Stimulated activated CD8-positive, alpha-beta memory T cell treated with anti-CD3 and anti-CD28 coated beads, Interleukin-15, amount 100 ng/mL, for 24 hours (primary cell): ENCODE results near the gene RB1.
"Not testable (repeated sequence)": the region's sequence is repeated elsewhere in the genome, so short reads cannot be mapped to it uniquely, and the experiment has no call there.

ENCODE experiments used
- DNase-seq: peaks from one replicate; pipeline ENCODE4 v3.0.0-alpha.2; 2020; ENCODE audit warnings: low read depth

RB1 gene

DNA sequence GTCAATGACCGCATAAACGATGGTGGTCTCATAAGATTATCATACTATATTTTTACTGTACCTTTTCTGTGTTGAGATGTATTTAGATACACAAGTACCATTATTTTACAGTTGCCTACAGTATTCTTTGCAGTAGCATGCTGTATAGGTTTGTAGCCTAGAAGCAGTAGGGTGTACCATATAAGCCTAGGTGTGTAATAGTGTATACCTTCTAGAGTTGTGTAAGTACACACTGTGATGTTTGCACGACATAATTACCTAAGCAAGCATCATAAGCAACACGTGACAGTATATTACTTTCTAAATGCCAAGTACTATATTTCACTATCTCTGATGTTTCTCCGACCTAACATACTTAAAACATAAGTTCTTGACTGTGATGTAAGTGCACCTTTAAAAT is 106.6 kb downstream of the RB1 start:
- DNase-seq = no peak

- DNase-seq = no peak
These were observed 107.7 kb downstream of the RB1 start for GRCh38 chr13:48411147-48411794.

DNA sequence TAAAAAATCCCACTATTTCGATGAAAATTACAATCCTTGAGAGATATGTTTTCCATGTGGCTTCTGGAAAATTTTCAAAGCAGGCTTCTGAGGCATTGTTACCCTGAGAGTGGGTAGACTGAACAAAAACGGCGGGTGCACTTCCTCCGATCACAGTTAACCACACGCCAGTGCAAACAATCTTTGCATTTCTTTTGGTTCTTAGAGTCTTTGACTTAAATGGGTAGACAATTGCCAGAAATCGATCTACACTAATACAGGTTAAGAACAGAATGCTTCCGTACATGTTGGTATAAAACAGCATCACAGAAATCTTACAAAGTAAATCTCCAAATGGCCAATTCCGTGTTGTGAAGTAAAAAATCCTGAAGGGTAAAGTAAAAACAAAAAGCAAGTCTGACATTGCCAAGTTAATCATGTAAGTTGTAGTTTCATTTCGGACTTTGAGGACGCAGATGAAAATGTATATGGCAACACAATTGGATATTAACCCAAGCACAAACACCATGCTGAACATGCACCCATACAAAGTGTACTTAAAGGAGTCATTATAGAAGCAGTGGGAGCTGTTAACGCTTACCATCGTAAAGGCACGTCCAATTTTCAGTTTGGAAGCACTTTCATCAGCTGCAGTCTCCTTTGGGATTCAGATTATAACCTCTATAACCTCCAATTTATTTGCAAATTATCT is 108.4 kb downstream of the RB1 start:
- DNase-seq = no peak

- DNase-seq = no peak
These were observed 109.4 kb downstream of the RB1 start, which contains the start of gene LPAR6 for GRCh38 chr13:48412881-48413351. Gene LPAR6 (minus strand): TSS chr13:48413113. CDS start chr13:48412423, 690 bp downstream.

GRCh38 chr13:48414501-48414900 is 111.0 kb downstream of the RB1 start:
- no peak for DNase-seq

- no peak for DNase-seq
These were observed 112.0 kb downstream of the RB1 start for GRCh38 chr13:48415516-48415915.

DNA sequence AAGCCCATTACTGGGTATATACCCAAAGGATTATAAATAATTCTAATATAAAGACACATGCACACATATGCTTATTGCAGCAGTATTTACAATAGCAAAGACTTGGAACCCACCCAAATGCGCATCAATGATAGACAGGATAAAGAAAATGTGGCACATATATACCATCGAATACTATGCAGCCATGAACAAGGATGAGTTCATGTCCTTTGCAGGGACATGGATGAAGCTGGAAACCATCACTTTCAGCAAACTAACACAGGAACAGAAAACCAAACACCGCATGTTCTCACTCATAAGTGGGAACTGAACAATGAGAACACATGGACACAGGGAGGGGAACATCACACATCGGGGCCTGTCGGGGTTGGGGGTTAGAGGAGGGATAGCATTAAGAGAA is 118.5 kb downstream of the RB1 start:
- not testable (repeated sequence) for DNase-seq

GRCh38 chr13:48424212-48424611 is 120.7 kb downstream of the RB1 start:
- no peak for DNase-seq

DNA sequence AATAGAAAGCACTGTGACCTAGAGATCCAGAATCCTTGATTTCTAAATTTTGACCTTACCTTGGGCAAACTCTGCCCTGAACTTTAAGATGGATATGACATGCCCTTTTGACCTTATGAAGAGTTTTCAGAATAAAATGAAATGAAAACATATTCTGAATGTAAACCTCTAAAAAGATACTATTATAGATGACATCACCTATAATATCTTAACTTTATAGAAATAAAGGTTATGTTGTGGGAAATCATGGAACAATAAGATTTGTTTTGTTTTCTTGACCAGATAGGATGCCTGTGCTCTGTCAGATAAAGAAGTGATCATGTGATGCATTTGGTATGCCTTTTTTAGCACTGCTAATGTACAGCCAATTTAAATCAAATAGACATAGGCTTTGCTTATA is 122.5 kb downstream of the RB1 start:
- DNase-seq = no peak

- DNase-seq = not testable (repeated sequence)
These were observed 123.3 kb downstream of the RB1 start for GRCh38 chr13:48426755-48427298.

- no peak for DNase-seq
These were observed 125.5 kb downstream of the RB1 start for GRCh38 chr13:48429036-48429435.

DNA sequence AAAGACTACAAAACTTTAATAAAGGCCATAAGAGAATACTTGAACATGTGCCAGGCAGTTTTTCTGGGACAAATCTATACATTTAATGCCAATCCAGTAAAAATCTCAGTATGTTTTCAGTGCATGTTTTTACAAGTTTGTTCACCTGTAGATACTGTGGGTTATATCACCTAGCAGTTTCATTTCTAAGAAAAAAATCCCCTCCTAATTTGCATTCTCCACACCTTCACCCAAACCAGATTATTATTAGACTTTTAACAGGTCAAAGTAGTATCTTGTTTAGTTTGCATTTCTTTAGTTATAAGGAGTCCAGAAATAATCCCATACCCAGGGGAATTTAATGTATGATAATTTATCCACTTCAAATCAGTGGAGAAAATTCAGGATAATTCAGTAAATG is 126.3 kb downstream of the RB1 start:
- no peak for DNase-seq

GRCh38 chr13:48431431-48431830 is 127.9 kb downstream of the RB1 start:
- DNase-seq = no peak

DNA sequence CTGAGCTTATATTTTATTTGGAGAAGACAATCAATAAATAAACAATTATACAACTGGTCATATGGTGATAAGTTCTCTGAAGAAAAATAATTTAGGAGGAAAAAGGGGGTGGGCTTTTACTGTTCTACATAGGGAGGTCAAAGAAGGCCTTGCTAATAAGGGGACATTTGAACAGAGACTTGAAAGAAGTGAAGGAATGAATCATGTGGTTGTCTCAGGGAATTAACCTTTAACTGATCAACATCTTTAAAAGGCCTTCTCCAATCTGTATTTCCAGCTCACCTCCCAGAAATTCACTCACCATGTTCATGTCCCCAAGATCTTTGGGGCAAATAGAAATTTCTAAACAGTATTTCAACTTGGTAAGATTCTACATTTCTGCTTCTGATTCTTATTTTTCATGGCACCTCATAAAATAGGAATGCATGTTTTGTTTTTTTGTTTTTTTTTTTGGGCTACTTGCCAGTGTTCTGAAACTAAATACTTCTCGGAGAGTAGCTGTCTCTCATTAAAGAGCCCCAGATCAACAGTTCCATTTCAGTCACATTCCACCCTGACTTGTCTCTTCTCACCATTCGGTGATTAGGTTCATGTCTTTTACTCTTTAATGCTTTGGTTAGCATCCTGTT is 128.6 kb downstream of the RB1 start:
- no peak for DNase-seq

DNA sequence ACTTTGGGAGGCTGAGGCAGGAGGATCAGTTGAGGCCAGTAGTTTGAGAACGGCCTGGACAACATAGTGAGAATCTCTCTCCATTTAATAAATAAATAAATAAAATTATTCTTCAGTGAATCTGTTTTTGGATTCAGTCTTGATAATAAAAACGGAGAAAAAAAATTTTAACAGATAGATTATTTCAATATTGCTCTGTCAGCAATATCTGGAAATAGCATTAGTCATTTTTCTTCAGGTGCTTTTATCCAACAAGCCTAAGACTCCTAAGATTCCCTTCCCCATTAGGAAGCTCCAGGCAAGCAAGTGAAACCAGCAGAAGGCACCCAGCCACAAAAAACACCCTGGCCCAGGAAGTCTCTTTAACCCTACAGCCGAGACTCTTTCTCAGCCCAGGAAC is 130.6 kb downstream of the RB1 start:
- no peak for DNase-seq

GRCh38 chr13:48436661-48437288 is 133.2 kb downstream of the RB1 start:
- no peak for DNase-seq

- DNase-seq = no peak
These were observed 133.8 kb downstream of the RB1 start for GRCh38 chr13:48437371-48437770.

GRCh38 chr13:48443442-48444208 is 140.1 kb downstream of the RB1 start:
- no peak for DNase-seq

DNA sequence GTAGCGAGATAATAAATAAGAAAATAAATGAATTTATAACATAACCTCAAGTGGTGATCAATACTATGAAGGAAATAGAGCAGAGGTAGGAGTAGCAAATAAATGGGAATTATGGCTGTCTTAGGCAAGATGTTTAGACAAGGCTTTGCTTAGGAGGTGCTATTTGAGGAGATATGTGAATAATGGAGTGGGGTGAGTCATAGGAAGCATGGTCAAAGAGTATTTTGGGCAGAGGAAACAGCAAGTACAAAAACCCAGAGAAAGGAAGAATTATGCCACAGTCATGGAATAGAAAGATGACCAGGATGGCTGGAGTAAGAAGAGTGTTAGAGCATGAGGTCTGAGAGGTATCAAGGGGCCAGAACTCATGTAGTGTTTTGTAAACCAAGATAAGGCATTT is 142.9 kb downstream of the RB1 start:
- no peak for DNase-seq

- no peak for DNase-seq
These were observed 144.9 kb downstream of the RB1 start for GRCh38 chr13:48448285-48448958.

DNA sequence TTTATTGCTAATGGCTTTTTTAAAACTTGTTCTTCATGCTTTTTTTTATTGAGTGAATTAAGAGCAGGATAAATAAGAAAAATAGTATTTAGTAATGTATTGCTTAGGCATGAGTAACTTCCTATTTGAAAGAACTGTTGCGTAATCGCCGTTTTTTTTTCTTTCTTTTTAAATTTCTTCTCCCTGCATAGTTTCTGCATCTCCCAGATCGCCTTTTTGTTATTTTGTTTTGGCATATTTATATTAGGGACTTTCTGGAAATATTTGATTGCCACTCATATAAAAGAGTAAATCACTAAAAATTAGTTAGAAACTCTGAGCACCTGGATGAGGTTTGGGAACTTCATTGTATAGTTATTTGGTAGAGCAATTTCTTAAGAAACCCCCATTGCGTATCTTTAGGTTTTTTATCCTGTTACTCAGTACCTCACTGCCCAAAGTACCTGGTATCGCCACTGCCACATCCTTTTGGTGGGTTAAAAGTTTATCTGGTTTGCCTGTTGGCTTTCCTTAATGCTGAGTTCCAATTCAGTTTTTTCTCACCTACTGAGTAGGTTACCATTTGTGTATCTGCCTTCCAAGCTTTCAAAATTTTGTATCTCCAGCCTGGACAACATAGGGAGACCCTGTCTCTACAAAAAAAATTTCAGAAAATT is 145.5 kb downstream of the RB1 start:
- DNase-seq = no peak
